K562 (cell line): ENCODE measurements around the gene DDRGK1. TPM values are rescaled to one million over a fixed set of nuclear protein-coding genes. Genes with fewer than 3 reads are reported as not detected.

ENCODE experiments used
- ATAC-seq: fragments of 200-7000 bp; cut with Tn5 transposase; 3 replicates; pipeline ENCODE4 v1.9.1; 2020; ENCODE audit warnings: moderate library complexity
- BruUV-seq: library from RNA; stranded (reverse); fragments of 400-500 nt; replicated peaks from 2 replicates; lab custom pipeline; 2021; lab: Mats Ljungman, UMichigan
- CTCF ChIA-PET: fragments of 300-600 bp; formaldehyde crosslinking; extraction: SDS; loops from one replicate; lab custom pipeline; 2021; ENCODE audit warnings: low intra/inter-chr PET ratio; lab: Yijun Ruan, JAX
- POLR2A ChIA-PET: fragments of 300-600, 350-650 bp; sonication (Branson Sonifier 250); formaldehyde crosslinking; extraction: SDS; loops from one replicate; lab custom pipeline; 2021; ENCODE audit warnings: antibody characterized with exemption, inconsistent platforms; lab: Yijun Ruan, JAX
- DNase-seq, 4 experiments: peaks; one replicate each; pipeline versions ENCODE4 v3.0.0 to v3.0.0-alpha.2; 2011 to 2018; ENCODE audit warnings: low spot score in 3 of 4, mixed read lengths in 3 of 4; ENCODE audit errors: extremely low read depth in 1 of 4
- FAIRE-seq: peaks from 2 replicates; lab custom pipeline; 2011; peaks lifted over from hg19 to GRCh38; lab: Jason Lieb, UNC
- H2AFZ ChIP-seq: 2 replicates; pipeline ENCODE4 v1.6.0; 2011; ENCODE audit warnings: low read depth, low read length, control low read depth, inconsistent platforms
- H3K27ac ChIP-seq: fragments of 200-600 bp; 3 replicates; pipeline ENCODE4 v1.8.0; 2011; ENCODE audit warnings: low read depth, mild to moderate bottlenecking, control low read depth, inconsistent platforms, low read length, moderate library complexity, mixed read lengths; ENCODE audit errors: extremely low read depth
- H3K27me3 ChIP-seq, 2 experiments: fragments of 300-600 bp in 1 of 2; 2 replicates in 1 of 2; 3 replicates in 1 of 2; pipeline versions ENCODE4 v1.6.0 to v1.8.0; 2011; ENCODE audit warnings: inconsistent platforms in 2 of 2, low read length in 2 of 2, mild to moderate bottlenecking in 1 of 2, mixed read lengths in 1 of 2, moderate library complexity in 1 of 2; ENCODE audit not compliant: control insufficient read depth in 2 of 2, insufficient read depth in 2 of 2
- H3K36me3 ChIP-seq: fragments of 300-600 bp; 3 replicates; pipeline ENCODE4 v1.8.0; 2011; ENCODE audit warnings: mild to moderate bottlenecking, low read length, inconsistent platforms; ENCODE audit not compliant: control insufficient read depth, insufficient read depth
- H3K4me1 ChIP-seq, 2 experiments: fragments of 200-600 bp in 1 of 2; replicated peaks in 1 of 2; 2 replicates in 1 of 2; 3 replicates in 1 of 2; pipeline versions ENCODE4 v1.5.1 to v1.8.0; 2011; ENCODE audit warnings: inconsistent platforms in 2 of 2, low read length in 2 of 2, mild to moderate bottlenecking in 1 of 2, mixed read lengths in 1 of 2, moderate library complexity in 1 of 2; ENCODE audit not compliant: control insufficient read depth in 2 of 2, insufficient read depth in 2 of 2
- H3K4me2 ChIP-seq: 2 replicates; pipeline ENCODE4 v1.6.1; 2011; ENCODE audit warnings: low read length, control low read depth, inconsistent platforms, mixed read lengths; ENCODE audit not compliant: insufficient read depth
- H3K4me3 ChIP-seq: fragments of 200-600 bp; sonication (generic), shearing (Covaris generic); 2 replicates; pipeline ENCODE4 v1.5.1; 2016; ENCODE audit warnings: control low read depth, inconsistent platforms
- H3K79me2 ChIP-seq: fragments of 200-600 bp; 3 replicates; pipeline ENCODE4 v1.8.0; 2011; ENCODE audit warnings: low read length, inconsistent platforms; ENCODE audit not compliant: control insufficient read depth, insufficient read depth
- H3K9ac ChIP-seq, 2 experiments: 2 replicates each; pipeline versions ENCODE4 v1.6.0 to v1.6.1; 2011; ENCODE audit warnings: low read depth in 2 of 2, low read length in 2 of 2, control low read depth in 1 of 2, inconsistent platforms in 1 of 2, mild to moderate bottlenecking in 1 of 2, mixed read lengths in 1 of 2; ENCODE audit not compliant: insufficient read depth in 1 of 2
- H3K9me1 ChIP-seq: one replicate; pipeline ENCODE4 v1.6.0; 2011; ENCODE audit warnings: inconsistent platforms, mild to moderate bottlenecking, low read length, moderate library complexity; ENCODE audit not compliant: control insufficient read depth, insufficient read depth
- H3K9me3 ChIP-seq: replicated peaks from 2 replicates; pipeline ENCODE4 v1.5.1; 2011; ENCODE audit warnings: low read depth, low read length, inconsistent platforms; ENCODE audit not compliant: control insufficient read depth, insufficient read depth
- H4K20me1 ChIP-seq: replicated peaks from 2 replicates; pipeline ENCODE4 v1.6.1; 2011; ENCODE audit warnings: low read length, inconsistent platforms, mixed read lengths; ENCODE audit not compliant: control insufficient read depth, insufficient read depth
- ESRRA ChIP-seq: fragments of 450-650 bp; IDR thresholded peaks from 2 replicates; pipeline ENCODE4 v1.6.1; 2014; ENCODE audit warnings: low read depth, mild to moderate bottlenecking, moderate library complexity, borderline replicate concordance
- POLR2AphosphoS2 ChIP-seq: IDR thresholded peaks from 2 replicates; pipeline ENCODE4 v1.6.1; 2012; ENCODE audit warnings: low read length, improper control_type of control experiment
- PRDM10 ChIP-seq: fragments of 450-650 bp; IDR thresholded peaks from 2 replicates; pipeline ENCODE4 v1.6.1; 2018; ENCODE audit not compliant: partially characterized antibody
- ZNF699 ChIP-seq: fragments of 250-450 bp; sonication (Bioruptor Pico); IDR thresholded peaks from 2 replicates; pipeline ENCODE4 v1.8.0; 2021; ENCODE audit warnings: mild to moderate bottlenecking, moderate library complexity; ENCODE audit not compliant: insufficient replicate concordance
- WGBS: fragments of 100-300 bp; shearing (Covaris generic); methylation state at CpG from one replicate; pipeline ENCODE4 v1.1.6; 2016; ENCODE audit warnings: low coverage, mixed read lengths; ENCODE audit not compliant: insufficient coverage; ENCODE audit errors: missing lambda C conversion rate; 5-methylcytosine and 5-hydroxymethylcytosine counted together
- in situ Hi-C: fragments of 300-500 bp; cut with MboI; formaldehyde crosslinking; loops from 4 replicates; pipeline ENCODE4 v1.15.0; 2018; ENCODE audit warnings: inconsistent platforms, mixed read lengths
- intact Hi-C: fragments of 100-400 bp; cut with micrococcal nuclease; formaldehyde crosslinking; loops from 2 replicates; pipeline ENCODE4 v1.14.2; 2022
- polyA plus RNA-seq, 8 experiments: library from polyadenylated mRNA; depleted of rRNA in 4 of 8; stranded (reverse) in 5 of 8; unstranded in 3 of 8; fragments of >200 nt; fragmentation: Nextera tagmentation in 2 of 8; fragmentation: Illumina TruSeq in 1 of 8; extraction: Ambion mirVana in 2 of 8; extraction: Trizol in 1 of 8; gene quantifications; 2 replicates each; pipeline versions ENCODE4 v1.2.1 to v1.2.3, GENCODE V29; 2011 to 2014; ENCODE audit warnings: inconsistent platforms in 1 of 8, missing spikeins in 1 of 8
- total RNA-seq, 7 experiments: library from RNA; depleted of rRNA in 6 of 7; stranded (reverse); fragments of >200 nt in 6 of 7; fragmentation: Illumina TruSeq in 2 of 7; extraction: Trizol in 2 of 7; gene quantifications; 2 replicates each; pipeline versions ENCODE4 v1.2.1 to v1.2.3, GENCODE V29; 2011 to 2021; ENCODE audit warnings: low replicate concordance in 1 of 7
- TF ChIP-seq, protein P1 (sequence below), 2 experiments: fragments of 450-650 bp in 1 of 2; sonication (generic) in 1 of 2; formaldehyde crosslinking in 1 of 2; IDR thresholded peaks; 2 replicates each; pipeline versions ENCODE4 v1.7.1 to v1.9.0; 2016 to 2022; ENCODE audit warnings: inconsistent platforms in 1 of 2, mild to moderate bottlenecking in 1 of 2, missing genetic modification reagents in 1 of 2
- TF ChIP-seq, protein P2 (sequence below): conservative IDR thresholded peaks from 2 replicates; pipeline ENCODE4 v1.6.1; 2011; ENCODE audit warnings: low read depth, mild to moderate bottlenecking, low read length; ENCODE audit not compliant: control insufficient read depth

DDRGK1 gene
- total and polyA plus RNA-seq, 9 of the 15 experiments (the other 6 are each of a cell fraction or from before 2014, with no cell fraction given) = 2.3 to 54.4 (median 29.1) TPM

DNA sequence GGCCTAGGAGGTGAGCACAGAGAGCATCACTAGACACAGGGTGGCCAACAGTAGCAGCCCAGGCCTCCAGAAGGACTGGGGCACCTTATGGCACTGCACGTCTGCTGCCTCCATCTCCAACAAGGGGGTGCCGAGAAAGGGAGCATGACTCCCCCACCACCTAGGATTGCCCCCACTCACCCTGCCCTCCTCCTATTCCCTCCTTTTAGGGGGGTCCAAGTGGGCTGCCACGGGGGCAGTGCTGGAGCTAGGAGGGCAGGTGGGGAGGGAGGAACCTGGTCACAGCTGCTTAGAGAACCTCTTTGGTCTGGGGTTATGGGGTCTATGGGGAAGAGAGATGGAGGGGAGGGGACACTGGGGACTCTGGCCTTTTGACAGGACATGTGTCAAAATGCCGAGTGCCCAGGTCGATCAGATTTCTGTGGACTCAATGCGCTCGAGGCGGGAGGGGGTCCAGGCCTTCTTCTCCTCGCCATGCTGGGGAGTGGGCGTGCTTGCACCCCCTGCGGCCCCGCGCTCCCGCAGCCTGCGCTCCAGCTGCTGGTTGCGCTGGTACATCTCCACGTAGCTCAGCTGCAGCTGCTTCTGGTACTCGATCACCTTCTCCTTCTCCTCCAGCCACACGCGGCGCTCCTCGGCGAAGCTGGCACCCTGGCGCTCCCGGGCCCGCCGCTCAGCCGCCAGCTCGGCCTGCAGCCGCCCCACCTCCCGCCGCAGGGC lies 40.3 kb downstream of the DDRGK1 start:
- Histone ChIP-seq H4K20me1 (peaks cover 3% of the 10 kb centered on the region), H3K9me3 (no peaks in the 10 kb centered on the region), H3K4me1 (peaks cover 0 to 46% of the 10 kb centered on the region in 2 experiments; a peak in 3 of 5 replicates), H3K79me2 (peaks cover 7% of the 10 kb centered on the region), H3K4me3 (no peak overlapping the region), H3K4me2 (no peak overlapping the region), H2AFZ (no peak overlapping the region), H3K27me3 (no peaks in the 10 kb centered on the region), H3K27ac (no peak overlapping the region), H3K9me1 (no peaks in the 10 kb centered on the region), H3K9ac (no peak overlapping the region), H3K36me3 (no peaks in the 10 kb centered on the region)
- no TSS peak for BruUV-seq
- POLR2A ChIA-PET = no interaction called here
- no peak for DNase-seq
- in situ Hi-C loops = no loop called here
- FAIRE-seq = no peak
- ATAC-seq = no peak
- WGBS = 75% methylated on average over 10 of the region's 32 CpGs
- CTCF ChIA-PET = no interaction called here
- intact Hi-C loops = no loop called here
- TF ChIP-seq, protein P1, sequence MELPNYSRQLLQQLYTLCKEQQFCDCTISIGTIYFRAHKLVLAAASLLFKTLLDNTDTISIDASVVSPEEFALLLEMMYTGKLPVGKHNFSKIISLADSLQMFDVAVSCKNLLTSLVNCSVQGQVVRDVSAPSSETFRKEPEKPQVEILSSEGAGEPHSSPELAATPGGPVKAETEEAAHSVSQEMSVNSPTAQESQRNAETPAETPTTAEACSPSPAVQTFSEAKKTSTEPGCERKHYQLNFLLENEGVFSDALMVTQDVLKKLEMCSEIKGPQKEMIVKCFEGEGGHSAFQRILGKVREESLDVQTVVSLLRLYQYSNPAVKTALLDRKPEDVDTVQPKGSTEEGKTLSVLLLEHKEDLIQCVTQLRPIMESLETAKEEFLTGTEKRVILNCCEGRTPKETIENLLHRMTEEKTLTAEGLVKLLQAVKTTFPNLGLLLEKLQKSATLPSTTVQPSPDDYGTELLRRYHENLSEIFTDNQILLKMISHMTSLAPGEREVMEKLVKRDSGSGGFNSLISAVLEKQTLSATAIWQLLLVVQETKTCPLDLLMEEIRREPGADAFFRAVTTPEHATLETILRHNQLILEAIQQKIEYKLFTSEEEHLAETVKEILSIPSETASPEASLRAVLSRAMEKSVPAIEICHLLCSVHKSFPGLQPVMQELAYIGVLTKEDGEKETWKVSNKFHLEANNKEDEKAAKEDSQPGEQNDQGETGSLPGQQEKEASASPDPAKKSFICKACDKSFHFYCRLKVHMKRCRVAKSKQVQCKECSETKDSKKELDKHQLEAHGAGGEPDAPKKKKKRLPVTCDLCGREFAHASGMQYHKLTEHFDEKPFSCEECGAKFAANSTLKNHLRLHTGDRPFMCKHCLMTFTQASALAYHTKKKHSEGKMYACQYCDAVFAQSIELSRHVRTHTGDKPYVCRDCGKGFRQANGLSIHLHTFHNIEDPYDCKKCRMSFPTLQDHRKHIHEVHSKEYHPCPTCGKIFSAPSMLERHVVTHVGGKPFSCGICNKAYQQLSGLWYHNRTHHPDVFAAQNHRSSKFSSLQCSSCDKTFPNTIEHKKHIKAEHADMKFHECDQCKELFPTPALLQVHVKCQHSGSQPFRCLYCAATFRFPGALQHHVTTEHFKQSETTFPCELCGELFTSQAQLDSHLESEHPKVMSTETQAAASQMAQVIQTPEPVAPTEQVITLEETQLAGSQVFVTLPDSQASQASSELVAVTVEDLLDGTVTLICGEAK (IDR thresholded peaks at IDR 0.05) = no peak
- TF ChIP-seq, protein P1 (CRISPR knock-in tag; IDR thresholded peaks at IDR 0.05) = no peak
- TF ChIP-seq PRDM10 = no peak
- TF ChIP-seq, protein P2, sequence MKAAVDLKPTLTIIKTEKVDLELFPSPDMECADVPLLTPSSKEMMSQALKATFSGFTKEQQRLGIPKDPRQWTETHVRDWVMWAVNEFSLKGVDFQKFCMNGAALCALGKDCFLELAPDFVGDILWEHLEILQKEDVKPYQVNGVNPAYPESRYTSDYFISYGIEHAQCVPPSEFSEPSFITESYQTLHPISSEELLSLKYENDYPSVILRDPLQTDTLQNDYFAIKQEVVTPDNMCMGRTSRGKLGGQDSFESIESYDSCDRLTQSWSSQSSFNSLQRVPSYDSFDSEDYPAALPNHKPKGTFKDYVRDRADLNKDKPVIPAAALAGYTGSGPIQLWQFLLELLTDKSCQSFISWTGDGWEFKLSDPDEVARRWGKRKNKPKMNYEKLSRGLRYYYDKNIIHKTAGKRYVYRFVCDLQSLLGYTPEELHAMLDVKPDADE = no peak
- TF ChIP-seq ESRRA = no peak
- TF ChIP-seq POLR2AphosphoS2 = no peak
- no peak for TF ChIP-seq ZNF699 (CRISPR knock-in tag)
